Measurements from ENCODE around the gene UST. TPM values are rescaled to one million over a fixed set of nuclear protein-coding genes. Genes with fewer than 3 reads are reported as not detected.
"Not testable (repeated sequence)": the region's sequence is repeated elsewhere in the genome, so short reads cannot be mapped to it uniquely, and the experiment has no call there.

UST gene
- total RNA-seq, 2 donors from 2014 or later: 4.3 to 5.3 TPM

DNA sequence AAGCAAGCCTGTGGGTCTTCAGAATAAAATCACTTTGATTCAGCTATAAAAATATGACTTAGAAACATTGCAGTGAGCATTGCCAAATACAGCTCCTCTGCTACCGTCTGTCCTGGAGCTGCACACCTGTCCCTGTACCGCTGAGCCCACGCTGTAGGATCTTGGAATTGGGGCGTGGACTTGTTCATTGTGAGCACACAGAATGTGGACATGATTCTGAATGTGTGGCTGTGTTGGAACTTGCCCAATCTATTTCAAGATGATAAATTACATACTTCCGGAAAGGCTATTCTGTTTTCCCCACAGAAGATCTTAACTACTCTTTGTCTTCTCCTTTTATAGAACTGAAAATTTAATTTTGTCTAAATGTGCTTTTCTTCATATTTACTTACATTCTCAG, 107.3 kb downstream of the UST start:
- H3K27me3 ChIP-seq: no peaks in the 10 kb centered on the region
- no peak overlapping the region for H3K4me3 ChIP-seq
- DNase-seq (ENCODE audit: low spot score): no peak
- H3K27ac ChIP-seq: no peak overlapping the region
- H3K36me3 ChIP-seq: no peaks in the 10 kb centered on the region
- TF ChIP-seq, protein P1, sequence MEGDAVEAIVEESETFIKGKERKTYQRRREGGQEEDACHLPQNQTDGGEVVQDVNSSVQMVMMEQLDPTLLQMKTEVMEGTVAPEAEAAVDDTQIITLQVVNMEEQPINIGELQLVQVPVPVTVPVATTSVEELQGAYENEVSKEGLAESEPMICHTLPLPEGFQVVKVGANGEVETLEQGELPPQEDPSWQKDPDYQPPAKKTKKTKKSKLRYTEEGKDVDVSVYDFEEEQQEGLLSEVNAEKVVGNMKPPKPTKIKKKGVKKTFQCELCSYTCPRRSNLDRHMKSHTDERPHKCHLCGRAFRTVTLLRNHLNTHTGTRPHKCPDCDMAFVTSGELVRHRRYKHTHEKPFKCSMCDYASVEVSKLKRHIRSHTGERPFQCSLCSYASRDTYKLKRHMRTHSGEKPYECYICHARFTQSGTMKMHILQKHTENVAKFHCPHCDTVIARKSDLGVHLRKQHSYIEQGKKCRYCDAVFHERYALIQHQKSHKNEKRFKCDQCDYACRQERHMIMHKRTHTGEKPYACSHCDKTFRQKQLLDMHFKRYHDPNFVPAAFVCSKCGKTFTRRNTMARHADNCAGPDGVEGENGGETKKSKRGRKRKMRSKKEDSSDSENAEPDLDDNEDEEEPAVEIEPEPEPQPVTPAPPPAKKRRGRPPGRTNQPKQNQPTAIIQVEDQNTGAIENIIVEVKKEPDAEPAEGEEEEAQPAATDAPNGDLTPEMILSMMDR (IDR thresholded peaks at IDR 0.05): no peak
- no peaks in the 10 kb centered on the region for H3K9me3 ChIP-seq
- H3K4me1 ChIP-seq: no peaks in the 10 kb centered on the region

DNA sequence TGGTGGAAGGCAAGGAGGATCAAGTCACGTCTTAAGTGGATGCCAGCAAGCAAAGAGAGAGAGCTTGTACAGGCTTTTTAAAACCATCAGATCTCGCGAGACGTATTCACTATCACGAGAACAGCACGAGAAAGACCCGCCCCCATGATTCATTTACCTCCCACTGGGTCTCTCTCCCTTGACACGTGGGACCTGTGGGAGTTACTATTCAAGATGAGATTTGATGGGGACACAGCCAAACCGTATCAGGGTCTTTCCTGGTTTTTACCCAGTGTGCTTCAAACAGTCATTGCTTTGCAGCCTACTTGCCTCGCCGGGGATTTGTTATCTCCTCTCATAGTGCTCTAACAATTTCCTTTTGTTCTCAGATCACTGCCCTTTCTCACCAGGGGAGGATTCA, 108.2 kb downstream of the UST start:
- no peak for DNase-seq (ENCODE audit: low spot score)
- no peak overlapping the region for H3K27ac ChIP-seq
- no peaks in the 10 kb centered on the region for H3K9me3 ChIP-seq
- TF ChIP-seq, protein P1 (IDR thresholded peaks at IDR 0.05): no peak
- no peaks in the 10 kb centered on the region for H3K36me3 ChIP-seq
- no peaks in the 10 kb centered on the region for H3K27me3 ChIP-seq
- no peak overlapping the region for H3K4me3 ChIP-seq
- H3K4me1 ChIP-seq: no peaks in the 10 kb centered on the region

DNA sequence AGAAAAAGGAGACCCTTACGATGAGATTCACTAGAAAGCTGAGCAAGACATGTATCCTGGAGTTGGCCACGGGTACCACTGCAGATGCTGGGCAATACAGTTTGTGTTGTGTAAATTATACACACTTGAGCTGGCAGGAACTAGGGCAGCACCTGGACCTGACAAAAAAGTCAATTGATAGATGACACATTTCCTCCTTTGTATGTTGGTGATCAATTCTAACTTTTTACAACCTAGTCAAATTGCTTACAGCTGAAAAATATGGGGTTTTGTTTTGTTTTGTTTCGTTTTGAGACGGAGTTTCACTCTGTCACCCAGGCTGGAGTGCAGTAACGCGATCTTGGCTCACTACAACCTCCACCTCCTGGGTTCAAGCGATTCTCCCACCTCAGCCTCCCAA, 108.9 kb downstream of the UST start:
- TF ChIP-seq, protein P1 (IDR thresholded peaks at IDR 0.05): no peak
- Histone ChIP-seq H3K4me1 (no peaks in the 10 kb centered on the region), H3K9me3 (no peaks in the 10 kb centered on the region), H3K27ac (no peak overlapping the region), H3K36me3 (no peaks in the 10 kb centered on the region), H3K4me3 (no peak overlapping the region), H3K27me3 (no peaks in the 10 kb centered on the region)
- no peak for DNase-seq (ENCODE audit: low spot score)

DNA sequence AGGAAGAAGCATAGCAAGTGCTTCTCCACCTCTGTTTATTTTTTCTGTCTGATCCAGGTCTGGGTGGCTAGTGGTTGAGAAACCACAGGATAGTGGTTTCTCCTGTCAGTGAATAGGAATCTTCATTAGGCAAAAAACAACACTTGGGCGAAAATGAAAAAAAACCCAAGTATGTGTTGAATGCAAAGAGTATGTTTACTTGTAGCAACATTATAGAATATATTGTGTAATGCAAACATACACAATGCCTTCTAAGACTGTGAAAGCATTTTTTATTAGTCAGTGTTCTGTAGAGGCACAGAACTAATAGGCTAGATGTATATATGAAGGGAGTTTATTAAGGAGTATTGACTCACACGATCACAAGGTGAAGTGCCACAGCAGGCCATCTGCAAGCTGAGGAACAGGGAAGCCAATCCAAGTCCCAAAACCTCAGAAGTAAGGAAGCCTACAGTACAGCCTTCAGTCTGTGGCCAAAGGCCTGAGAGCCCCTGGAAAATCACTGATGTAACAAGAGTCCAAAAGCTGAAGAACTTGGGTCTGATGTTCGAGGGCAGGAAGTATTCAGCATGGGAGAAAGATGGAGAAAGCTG, 111.1 kb downstream of the UST start:
- TF ChIP-seq, protein P1 (IDR thresholded peaks at IDR 0.05): no peak
- no peak for DNase-seq (ENCODE audit: low spot score)
- no peaks in the 10 kb centered on the region for H3K36me3 ChIP-seq
- H3K9me3 ChIP-seq: no peaks in the 10 kb centered on the region
- H3K4me3 ChIP-seq: no peak overlapping the region
- no peak overlapping the region for H3K27ac ChIP-seq
- H3K27me3 ChIP-seq: no peaks in the 10 kb centered on the region
- no peaks in the 10 kb centered on the region for H3K4me1 ChIP-seq

DNA sequence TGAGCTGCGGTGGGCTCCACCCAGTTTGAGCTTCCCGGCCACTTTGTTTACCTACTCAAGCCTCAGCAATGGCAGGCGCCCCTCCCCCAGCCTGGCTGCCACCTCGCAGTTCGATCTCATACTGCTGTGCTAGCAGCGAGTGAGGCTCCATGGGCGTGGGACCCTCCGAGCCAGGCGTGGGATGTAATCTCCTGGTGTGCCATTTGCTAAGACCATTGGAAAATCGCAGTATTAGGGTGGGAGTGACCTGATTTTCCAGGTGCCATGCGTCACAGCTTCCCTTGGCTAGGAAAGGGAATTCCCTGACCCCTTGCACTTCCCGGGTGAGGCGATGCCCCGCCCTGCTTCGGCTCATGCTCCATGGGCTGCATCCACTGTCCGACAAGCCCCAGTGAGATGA, 117.3 kb downstream of the UST start:
- H3K9me3 ChIP-seq; H3K27ac ChIP-seq; DNase-seq (ENCODE audit: low spot score); H3K4me3 ChIP-seq; H3K36me3 ChIP-seq; H3K27me3 ChIP-seq; H3K4me1 ChIP-seq: not testable (repeated sequence)

DNA sequence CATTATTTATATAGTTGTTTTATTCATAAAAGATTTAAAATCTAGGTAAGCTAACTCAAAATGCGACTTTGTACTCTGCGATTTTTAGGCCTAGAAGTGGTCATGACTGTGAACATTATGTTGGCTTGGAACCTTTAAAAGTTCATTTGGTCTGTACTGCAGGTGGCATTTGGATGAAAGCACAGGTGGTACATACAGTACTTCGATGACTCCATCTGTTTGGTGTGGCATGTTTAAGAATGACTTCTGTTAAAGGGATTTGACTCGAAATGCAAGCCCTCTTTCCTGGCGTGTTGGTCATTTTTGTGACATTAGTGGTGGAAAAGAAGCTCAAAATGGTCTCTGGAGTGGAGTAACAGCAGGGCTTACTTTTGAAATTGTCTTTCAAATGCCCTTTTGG, 118.1 kb downstream of the UST start:
- Histone ChIP-seq H3K9me3 (no peaks in the 10 kb centered on the region), H3K36me3 (no peaks in the 10 kb centered on the region), H3K4me3 (no peak overlapping the region), H3K4me1 (no peaks in the 10 kb centered on the region), H3K27ac (no peak overlapping the region), H3K27me3 (no peaks in the 10 kb centered on the region)
- no peak for DNase-seq (ENCODE audit: low spot score)
- TF ChIP-seq, protein P1 (IDR thresholded peaks at IDR 0.05): no peak
